GM19395 (cell line): ENCODE measurements around the gene ZSCAN4.

ENCODE experiments used
- ATAC-seq: cut with Tn5 transposase; IDR thresholded peaks from one replicate; pipeline ENCODE4 v1.9.1; 2021; ENCODE audit warnings: mild to moderate bottlenecking, moderate library complexity; ENCODE audit not compliant: unreplicated experiment

Gene ZSCAN4

GRCh38 chr19:57668635-57669034 lies at the start of gene ZSCAN4:
Gene ZSCAN4 (plus strand): TSS chr19:57668935. CDS start chr19:57676146, 7,211 bp downstream.
- ATAC-seq: no peak

DNA sequence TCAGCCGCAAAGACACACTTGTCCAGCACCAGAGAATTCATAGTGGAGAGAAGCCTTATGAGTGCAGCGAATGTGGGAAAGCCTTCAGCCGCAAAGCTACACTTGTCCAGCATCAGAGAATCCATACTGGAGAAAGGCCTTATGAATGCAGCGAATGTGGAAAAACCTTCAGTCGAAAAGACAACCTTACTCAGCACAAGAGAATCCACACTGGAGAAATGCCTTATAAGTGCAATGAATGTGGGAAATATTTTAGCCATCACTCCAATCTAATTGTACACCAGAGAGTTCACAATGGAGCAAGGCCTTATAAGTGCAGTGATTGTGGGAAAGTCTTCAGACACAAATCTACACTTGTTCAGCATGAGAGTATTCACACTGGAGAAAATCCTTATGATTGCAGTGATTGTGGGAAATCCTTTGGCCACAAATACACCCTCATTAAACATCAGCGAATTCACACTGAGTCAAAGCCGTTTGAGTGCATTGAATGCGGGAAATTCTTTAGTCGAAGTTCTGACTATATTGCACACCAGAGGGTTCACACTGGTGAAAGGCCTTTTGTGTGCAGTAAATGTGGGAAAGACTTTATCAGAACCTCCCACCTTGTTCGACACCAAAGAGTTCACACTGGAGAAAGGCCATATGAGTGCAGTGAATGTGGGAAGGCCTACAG lies 47.9 kb upstream of the ZSCAN4 start:
- no peak for ATAC-seq

- no peak for ATAC-seq
Measured at GRCh38 chr19:57623091-57623490, 45.6 kb upstream of the ZSCAN4 start.

GRCh38 chr19:57632987-57633831 lies 35.5 kb upstream of the ZSCAN4 start, which contains the start of gene ZNF211:
Gene ZNF211 (plus strand): TSS chr19:57633168. CDS start chr19:57633347, 179 bp downstream.
- ATAC-seq: peak; percentile 97

DNA sequence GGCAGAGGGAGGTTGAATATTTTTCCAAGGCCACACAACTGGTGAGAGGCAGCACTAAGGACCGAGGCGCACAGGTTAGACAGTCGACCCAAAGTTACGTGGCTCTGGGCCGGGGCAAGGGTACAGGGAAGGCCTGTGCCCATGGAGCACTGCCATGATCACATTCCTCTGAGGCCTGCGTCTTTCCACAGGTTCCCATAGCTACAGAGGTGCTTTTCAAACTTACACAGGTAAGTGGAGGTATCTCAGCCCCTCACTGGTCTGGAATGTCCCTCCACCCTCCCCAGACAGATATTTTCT lies 35.0 kb upstream of the ZSCAN4 start:
- ATAC-seq: no peak

DNA sequence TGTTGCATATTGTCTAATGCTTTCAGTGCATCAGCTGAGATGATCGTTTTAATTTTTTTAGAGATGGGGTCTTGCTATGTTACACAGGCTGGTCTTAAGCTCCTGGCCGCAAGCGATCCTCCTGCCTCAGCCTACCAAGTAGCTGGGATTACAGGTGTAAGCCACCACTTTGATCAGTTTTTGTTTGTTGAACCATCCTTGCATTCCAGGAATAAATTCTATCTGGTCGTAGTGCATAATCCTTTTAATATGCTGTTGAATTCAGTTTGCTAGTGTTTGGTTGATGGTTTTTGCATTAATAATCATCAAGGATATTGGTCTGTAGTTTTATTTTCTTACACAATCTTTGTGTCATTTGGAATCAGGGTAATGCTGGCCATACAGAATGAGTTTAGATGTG lies 31.4 kb upstream of the ZSCAN4 start:
- ATAC-seq: no peak

DNA sequence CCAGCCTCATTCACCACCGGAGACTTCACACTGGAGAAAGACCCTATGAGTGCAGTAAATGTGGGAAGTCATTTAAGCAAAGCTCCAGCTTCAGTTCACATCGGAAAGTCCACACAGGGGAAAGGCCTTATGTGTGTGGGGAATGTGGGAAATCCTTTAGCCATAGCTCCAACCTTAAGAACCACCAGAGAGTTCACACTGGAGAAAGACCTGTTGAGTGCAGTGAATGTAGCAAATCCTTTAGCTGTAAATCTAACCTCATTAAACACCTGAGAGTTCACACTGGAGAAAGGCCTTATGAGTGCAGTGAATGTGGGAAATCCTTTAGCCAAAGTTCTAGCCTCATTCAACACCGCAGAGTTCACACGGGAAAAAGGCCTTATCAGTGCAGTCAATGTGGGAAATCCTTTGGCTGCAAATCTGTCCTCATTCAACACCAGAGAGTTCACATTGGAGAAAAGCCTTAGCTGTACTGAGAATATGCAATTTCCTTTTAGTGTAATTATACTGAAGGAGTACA lies 27.0 kb upstream of the ZSCAN4 start:
- no peak for ATAC-seq

DNA sequence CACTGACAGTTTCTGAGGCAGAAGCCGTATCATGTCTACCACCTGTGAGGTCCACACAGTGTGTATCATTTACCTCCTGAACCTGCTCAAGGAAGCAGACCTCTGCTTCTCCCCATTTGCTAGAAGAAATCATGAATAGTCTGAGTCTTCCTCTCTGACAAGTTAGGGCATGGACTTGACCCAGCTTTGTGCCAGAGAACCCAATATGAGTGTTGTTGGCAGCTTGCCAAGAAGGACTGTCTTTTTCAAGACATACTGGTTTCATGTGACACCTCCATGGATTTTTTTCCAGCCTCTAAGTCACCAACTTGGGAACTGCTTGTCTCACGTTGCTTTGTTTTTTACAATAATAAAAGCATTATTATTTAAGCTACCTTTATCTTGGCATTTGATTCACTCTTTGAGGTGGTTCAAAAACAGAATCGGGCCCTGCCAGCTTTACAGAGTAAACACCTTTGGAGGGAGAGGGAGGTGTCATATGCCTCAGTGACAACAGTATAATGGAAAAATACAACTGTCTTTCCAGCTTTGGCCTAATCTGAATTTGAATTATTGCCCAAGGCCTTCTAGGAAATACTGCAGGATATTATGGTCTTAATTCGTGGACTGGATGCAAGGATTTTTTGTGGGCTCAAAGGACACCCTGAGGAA lies 26.2 kb upstream of the ZSCAN4 start:
- no peak for ATAC-seq

- no peak for ATAC-seq
Measured at GRCh38 chr19:57643734-57644133, 25.0 kb upstream of the ZSCAN4 start.

DNA sequence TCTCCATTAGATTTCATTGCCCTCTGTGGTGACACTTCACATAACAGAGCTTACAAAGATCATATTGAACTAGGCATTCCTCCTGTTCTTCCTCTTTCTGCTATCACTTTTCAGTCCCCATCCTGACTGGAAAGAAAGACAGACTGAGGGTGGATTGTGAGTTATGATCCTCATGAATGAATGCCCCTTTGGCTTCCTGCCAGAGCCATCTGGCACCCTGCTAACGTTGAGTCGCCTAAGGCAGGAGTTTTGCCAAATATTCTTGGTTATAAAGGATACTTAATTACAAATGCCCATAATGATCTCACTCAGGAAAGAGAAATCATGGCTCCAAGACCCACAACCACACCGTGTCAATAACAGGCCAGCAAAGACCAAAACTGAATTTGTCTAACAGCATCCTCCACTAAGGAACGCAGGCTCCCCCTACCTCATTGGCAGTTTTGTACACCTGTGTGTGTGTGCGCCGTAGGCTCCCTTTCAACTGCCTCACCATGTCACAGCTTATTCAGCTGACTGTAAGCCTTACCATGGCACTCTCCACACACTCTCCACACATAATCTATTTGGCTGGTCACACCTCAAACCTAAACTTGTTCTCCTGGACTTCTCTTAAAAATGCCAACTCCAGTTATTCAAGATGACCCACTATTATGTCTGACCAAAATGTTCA lies 20.3 kb upstream of the ZSCAN4 start:
- ATAC-seq: no peak

GRCh38 chr19:57651654-57651996 lies 17.1 kb upstream of the ZSCAN4 start:
- no peak for ATAC-seq

- no peak for ATAC-seq
Measured at GRCh38 chr19:57653689-57654088, 15.0 kb upstream of the ZSCAN4 start.

DNA sequence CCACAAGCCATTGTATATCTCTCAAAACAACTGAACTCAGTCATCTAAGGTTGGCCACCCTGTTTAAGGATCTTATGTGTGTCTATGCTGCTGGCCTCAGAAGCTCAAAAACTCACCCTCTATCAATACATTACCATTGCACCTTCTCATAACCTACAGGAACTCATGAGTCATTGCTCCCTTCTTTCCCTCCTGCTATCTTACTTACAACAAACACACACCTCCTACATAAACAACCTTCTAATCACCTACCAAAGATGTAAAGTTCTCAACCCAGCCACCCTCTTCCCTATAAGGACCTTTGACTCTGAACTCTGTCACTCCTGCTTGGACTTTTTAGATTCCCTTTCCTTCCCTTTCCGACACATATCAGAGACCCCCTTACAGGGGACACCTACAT lies 13.3 kb upstream of the ZSCAN4 start:
- no peak for ATAC-seq

GRCh38 chr19:57656346-57656745 lies 12.4 kb upstream of the ZSCAN4 start:
- no peak for ATAC-seq

GRCh38 chr19:57664269-57665127 lies 4.2 kb upstream of the ZSCAN4 start:
- ATAC-seq: no peak

- ATAC-seq: no peak
Measured at GRCh38 chr19:57665261-57665806, 3.4 kb upstream of the ZSCAN4 start.

- ATAC-seq: no peak
Measured at GRCh38 chr19:57667228-57667627, 1.5 kb upstream of the ZSCAN4 start.

GRCh38 chr19:57671124-57671895 lies 2.6 kb downstream of the ZSCAN4 start:
- ATAC-seq: no peak

GRCh38 chr19:57672466-57672865 lies 3.7 kb downstream of the ZSCAN4 start:
- ATAC-seq: no peak
